ENCODE measurements around the gene TESK1.

Gene TESK1

DNA sequence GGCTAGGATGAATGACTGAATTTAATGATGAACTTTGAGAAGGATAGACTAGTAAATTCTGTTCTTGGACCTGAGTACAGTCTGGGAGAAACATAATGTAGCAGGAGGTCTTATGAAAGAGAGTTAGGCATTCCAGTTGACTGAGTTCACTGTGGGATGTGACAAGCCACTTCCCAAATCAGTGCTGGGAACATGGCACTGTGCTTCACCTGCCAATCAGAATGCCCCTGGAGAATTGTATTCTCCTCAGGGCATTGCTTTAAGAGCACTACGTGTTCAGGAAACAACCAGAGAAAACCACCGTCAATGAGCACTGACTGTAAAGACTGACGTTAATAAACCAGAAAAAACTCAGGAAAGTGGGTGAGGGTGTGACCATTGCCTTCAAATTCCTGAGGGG, 54.3 kb downstream of the TESK1 start:
- peaks cover 5% of the 10 kb centered on the region for H3K27me3 Mint-ChIP-seq (ENCODE audit: low read depth)

More for the DNA sequence above, 54.3 kb downstream of the TESK1 start:
- peaks cover 28% of the 10 kb centered on the region for H3K36me3 Mint-ChIP-seq (ENCODE audit: low read depth)
- peaks cover 60% of the 10 kb centered on the region for H3K4me1 Mint-ChIP-seq
- H3K9me3 Mint-ChIP-seq, result no peaks in the 10 kb centered on the region
- TF ChIP-seq, protein P1, sequence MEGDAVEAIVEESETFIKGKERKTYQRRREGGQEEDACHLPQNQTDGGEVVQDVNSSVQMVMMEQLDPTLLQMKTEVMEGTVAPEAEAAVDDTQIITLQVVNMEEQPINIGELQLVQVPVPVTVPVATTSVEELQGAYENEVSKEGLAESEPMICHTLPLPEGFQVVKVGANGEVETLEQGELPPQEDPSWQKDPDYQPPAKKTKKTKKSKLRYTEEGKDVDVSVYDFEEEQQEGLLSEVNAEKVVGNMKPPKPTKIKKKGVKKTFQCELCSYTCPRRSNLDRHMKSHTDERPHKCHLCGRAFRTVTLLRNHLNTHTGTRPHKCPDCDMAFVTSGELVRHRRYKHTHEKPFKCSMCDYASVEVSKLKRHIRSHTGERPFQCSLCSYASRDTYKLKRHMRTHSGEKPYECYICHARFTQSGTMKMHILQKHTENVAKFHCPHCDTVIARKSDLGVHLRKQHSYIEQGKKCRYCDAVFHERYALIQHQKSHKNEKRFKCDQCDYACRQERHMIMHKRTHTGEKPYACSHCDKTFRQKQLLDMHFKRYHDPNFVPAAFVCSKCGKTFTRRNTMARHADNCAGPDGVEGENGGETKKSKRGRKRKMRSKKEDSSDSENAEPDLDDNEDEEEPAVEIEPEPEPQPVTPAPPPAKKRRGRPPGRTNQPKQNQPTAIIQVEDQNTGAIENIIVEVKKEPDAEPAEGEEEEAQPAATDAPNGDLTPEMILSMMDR (IDR thresholded peaks at IDR 0.05; ENCODE audit: unreplicated experiment in 3 of 3), result no peak
- peak overlapping the region; percentile 78 to 88 (median 84) for H3K4me3 Mint-ChIP-seq
- peak overlapping the region; percentile 99 for H3K27ac Mint-ChIP-seq

Measured in nephron (organoid).